GM21447 (cell line): ENCODE results near the gene VKORC1.

Experiments used
- ATAC-seq: cut with Tn5 transposase; IDR thresholded peaks from one replicate; pipeline ENCODE4 v1.9.1; 2021; ENCODE audit not compliant: unreplicated experiment

VKORC1 gene

DNA sequence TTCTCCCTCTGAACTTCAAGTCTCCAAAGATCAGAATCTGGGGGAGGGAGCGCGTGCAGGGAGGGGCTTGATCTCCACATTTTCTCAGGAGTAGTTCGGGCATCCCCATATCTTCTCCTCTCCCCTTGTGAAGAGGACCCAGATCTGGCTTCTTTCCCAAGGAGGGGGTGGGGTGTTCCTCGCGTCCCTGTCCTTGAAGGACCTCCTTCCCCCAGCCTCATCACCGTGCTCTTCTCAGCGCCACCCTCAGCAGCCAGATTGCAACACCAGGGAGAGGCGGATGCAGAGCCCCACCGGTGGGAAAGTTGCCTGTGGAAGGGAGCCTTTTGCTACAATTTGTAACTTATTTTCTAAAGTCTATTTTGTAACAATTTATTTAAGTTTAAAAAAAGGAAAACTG lies 11.5 kb downstream of the VKORC1 start:
- no peak for ATAC-seq

GRCh38 chr16:31082368-31083045 lies 12.1 kb downstream of the VKORC1 start:
- no peak for ATAC-seq

- ATAC-seq = no peak
These were observed 12.9 kb downstream of the VKORC1 start for GRCh38 chr16:31081428-31082351.

- ATAC-seq = no peak
These were observed 13.7 kb downstream of the VKORC1 start for GRCh38 chr16:31080756-31081419.

- ATAC-seq = no peak
These were observed 14.5 kb downstream of the VKORC1 start for GRCh38 chr16:31080035-31080629.

DNA sequence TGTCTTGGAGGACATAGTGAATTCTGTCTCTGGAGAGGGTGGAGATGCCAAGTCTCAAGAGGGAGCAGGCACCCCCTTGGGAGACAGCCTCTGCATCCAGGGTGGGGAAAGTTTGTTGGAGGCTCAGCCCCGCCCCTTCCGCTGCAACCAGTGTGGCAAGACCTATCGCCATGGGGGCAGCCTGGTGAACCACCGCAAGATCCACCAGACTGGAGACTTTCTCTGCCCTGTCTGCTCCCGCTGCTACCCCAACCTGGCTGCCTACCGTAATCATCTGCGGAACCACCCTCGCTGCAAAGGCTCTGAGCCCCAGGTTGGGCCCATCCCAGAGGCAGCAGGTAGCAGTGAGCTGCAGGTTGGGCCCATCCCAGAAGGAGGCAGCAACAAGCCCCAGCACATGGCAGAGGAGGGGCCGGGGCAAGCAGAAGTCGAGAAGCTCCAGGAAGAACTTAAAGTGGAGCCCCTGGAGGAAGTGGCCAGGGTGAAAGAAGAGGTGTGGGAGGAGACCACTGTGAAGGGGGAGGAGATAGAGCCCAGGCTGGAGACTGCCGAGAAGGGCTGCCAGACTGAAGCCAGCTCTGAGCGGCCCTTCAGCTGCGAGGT lies 15.2 kb downstream of the VKORC1 start:
- ATAC-seq = no peak

DNA sequence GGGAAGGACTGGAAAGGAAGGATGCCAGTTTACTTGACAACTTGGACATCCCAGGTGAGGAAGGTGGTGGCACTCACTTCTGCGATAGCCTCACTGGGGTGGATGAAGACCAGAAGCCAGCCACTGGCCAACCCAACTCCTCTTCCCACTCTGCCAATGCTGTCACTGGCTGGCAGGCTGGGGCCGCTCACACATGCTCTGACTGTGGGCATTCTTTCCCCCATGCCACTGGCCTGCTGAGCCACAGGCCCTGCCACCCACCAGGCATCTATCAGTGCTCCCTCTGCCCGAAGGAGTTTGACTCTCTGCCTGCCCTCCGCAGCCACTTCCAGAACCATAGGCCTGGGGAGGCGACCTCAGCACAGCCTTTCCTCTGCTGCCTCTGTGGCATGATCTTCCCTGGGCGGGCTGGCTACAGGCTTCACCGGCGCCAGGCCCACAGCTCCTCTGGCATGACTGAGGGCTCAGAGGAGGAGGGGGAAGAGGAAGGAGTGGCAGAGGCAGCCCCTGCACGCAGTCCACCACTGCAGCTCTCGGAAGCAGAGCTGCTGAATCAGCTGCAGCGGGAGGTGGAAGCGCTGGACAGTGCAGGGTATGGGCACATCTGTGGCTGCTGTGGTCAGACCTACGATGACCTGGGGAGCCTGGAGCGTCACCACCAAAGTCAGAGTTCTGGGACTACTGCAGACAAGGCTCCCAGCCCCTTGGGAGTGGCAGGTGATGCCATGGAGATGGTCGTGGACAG lies 15.8 kb downstream of the VKORC1 start:
- no peak for ATAC-seq

DNA sequence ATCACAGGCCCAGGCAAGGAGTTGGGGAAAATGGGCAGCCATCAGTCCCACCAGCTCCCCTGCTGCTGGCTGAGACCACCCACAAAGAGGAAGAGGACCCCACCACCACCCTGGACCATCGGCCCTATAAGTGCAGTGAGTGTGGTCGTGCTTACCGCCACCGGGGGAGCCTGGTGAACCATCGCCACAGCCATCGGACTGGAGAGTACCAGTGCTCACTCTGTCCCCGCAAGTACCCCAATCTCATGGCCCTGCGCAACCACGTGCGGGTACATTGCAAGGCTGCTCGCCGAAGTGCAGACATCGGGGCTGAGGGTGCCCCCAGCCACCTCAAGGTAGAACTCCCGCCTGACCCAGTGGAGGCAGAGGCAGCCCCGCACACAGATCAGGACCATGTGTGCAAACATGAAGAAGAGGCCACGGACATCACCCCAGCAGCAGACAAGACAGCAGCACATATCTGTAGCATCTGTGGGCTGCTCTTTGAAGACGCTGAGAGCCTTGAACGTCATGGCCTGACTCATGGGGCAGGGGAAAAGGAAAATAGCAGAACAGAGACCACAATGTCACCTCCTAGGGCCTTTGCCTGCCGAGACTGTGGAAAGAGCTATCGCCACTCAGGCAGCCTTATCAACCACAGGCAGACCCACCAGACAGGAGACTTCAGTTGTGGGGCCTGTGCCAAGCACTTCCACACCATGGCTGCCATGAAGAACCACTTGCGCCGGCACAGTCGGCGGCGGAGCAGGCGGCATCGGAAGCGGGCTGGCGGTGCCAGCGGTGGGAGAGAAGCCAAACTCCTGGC lies 16.8 kb downstream of the VKORC1 start:
- ATAC-seq = no peak

- ATAC-seq = no peak
These were observed 17.6 kb downstream of the VKORC1 start for GRCh38 chr16:31077024-31077423.

DNA sequence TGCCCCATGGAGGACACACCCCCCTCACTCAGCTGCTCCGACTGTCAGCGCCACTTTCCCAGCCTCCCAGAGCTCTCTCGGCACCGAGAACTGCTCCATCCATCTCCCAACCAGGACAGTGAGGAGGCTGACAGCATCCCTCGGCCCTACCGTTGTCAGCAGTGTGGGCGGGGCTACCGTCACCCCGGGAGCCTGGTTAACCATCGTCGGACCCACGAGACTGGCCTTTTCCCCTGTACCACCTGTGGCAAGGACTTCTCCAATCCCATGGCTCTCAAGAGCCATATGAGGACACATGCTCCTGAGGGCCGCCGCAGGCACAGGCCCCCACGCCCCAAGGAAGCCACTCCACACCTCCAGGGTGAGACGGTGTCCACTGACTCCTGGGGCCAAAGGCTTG lies 18.3 kb downstream of the VKORC1 start:
- ATAC-seq = no peak

GRCh38 chr16:31074814-31075183 lies 19.8 kb downstream of the VKORC1 start:
- ATAC-seq = no peak

DNA sequence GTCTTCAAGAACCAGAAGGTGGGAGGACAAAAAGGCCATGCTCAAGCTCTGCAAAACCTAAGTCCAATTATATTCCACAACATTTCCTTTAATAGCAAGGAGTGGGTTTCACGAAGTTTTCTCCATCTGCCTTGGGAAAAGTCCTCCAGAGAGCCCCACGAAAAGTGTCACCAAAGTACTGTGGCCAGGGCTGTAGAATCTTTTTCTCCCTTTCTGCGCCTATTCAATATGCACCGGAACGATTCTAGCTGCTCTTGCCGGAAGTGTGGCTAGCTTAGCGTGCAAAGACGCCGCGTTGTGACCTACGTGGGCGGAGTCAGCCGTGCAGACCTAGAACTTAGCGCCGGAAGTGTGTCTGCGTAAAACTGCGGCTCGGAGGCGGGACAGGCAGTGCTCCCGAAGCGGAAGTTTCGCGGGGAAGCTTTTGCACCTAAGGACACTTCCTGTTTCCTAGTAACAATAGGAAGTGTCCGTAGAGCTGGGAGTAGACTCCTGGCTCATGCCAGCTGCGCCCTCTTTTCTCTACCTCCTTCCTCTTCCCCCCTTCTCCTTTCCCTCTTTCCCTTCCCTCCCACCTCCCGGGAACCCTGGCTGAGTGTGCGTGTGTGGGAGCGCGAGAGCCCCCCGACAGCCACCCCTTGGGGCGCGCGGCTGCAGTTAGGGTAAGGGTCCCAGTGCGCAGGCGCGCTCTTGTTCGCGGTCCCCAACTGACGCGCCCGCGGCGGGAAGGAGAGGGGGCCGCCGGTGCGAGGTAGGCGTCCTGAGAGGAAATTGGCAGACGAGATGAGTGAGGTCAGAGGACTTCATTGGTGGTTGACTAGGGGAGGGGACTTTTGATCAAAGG lies 20.4 kb downstream of the VKORC1 start, which contains the start of the genes ZNF646 and ZNF668:
Gene ZNF646, plus strand, starts transcription at position 453 of the 844 bp plus-strand sequence. CDS start 1,903 bp downstream, outside the sequence.
Gene ZNF668, minus strand, starts transcription at position 271 of the 844 bp plus-strand sequence. CDS start 9,781 bp downstream, outside the sequence.
- ATAC-seq = peak; percentile 67

DNA sequence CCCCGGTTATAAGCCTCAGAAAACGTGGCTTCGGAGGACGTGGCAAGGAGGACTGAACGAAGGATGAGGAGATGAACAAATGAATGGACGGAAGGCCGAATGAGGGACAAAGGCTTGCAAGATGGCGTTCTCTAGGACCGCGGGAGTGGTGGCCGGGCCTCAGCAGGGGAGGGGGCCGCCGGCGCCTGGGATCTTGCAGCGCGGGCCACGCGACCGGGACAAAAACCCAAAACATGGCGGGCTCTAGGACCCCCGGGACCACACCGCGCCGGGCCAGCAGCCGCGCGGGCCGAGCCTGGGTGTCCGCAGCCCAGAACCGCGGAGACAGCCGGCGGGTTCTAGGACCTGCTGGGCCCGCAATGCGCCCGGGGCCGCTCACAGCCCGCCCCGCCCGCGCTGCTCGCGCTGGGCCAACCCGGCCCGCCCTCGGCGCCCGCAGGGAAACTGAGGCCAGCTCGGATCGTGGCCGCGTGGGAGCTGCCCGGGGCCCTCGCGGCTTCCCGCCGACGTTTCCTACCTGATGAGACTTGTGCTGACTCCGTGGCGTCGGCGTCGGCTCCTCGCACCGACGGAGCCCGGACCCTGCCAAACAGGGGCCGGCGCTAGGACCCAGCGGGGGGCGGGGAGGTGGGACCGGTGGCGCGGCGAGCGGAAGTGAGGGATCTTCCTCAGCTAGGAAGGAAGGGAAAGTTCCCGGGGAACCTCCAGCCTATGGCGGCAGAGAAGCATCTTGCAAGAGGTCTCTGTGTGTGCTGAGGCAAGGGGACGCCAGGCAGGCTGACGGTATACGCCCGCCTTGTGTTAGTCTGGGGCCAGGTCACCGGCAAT lies 21.2 kb downstream of the VKORC1 start:
- peak; percentile 52 for ATAC-seq

DNA sequence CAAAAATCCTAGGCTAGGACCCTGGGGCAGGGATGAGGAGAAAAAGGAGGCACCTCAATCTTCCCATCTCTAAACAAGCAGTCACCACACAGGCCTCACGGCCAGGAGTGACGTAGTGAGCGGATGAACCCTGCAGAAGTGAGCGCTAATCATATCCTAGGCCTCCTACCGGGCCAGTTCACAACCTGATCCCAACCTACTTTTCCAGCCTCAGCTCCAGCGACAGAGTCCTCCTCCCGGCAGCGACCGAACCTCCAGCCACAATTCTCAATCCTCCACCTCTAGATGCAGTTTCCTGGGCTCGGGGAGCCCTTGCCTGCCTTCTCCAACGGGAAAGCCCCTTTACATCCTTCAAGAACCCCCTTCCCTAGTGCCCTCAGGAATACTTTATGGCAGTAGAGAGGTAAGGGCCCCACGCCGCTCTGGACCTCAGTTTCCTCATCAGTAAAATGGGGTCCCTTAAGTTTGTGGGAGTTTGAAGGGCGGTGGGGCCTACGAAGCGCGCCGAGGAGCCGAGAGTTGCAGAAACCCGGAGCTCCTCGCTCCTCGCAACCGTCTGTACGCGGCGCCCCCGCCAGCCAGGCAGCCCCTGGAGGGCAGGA lies 22.0 kb downstream of the VKORC1 start:
- peak; percentile 1 for ATAC-seq

- ATAC-seq = no peak
These were observed 22.7 kb downstream of the VKORC1 start for GRCh38 chr16:31071861-31072260.

DNA sequence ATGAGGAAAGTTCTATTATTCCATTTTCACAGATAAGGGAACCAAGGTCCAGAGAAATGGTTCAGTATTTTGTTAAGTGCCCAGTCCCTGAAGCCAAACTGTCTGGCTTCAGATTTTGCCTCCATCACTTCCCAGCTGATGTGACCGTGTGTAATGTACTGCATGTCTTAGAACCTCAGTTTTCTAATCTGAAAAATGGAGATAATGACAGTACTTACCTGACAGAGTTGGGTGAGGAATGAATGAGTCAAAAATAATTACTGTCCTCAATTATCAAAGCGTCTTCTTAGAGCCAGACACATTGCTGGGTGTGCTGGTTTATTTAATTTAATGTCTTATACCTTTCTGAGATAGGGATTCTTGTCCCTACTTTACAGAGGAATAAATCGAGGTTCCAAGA lies 27.3 kb downstream of the VKORC1 start:
- ATAC-seq = no peak

DNA sequence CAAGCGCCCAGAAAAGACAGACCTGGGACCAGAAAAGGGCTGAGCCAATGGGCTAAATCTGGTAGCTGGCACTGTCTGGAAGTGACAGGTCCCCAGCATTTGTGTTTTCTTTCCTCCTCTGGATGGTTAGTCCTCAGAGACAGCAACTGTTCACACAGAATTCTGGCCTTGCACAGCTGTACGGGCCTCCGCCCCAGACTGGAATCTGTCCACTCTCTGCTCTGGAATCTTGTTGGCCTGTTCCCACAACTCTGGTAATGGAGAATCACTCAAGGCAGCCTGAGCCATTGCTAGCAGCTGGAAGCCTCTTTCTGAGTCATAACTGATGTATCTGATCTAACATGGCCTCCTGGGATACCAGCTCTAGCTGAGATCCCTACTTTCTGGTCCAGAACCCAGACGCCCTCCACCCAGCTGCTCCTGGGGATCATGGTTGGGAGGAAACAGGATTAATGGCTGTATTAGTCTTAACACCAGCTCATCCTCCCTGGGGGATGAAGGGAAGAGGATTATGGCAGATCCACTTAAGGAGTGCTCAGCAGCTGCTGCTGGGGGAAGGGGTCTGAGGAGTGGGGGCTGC lies 29.6 kb downstream of the VKORC1 start:
- ATAC-seq = no peak
